CD4-positive, alpha-beta memory T cell (primary cell): ENCODE measurements around the gene TBPL1. TPM values are rescaled to one million over a fixed set of nuclear protein-coding genes. Genes with fewer than 3 reads are reported as not detected.
A peak's percentile ranks its signal among the peaks of the same experiment; 100 is the strongest.

Experiments used
- CTCF ChIA-PET: fragments of 350-600 bp; sonication (Branson Sonifier 250); formaldehyde crosslinking; loops from one replicate; lab custom pipeline; 2021; ENCODE audit warnings: inconsistent platforms; ENCODE audit not compliant: partially characterized antibody; lab: Charles Lee
- POLR2A ChIA-PET: fragments of 350-600 bp; sonication (Branson Sonifier 250); formaldehyde crosslinking; loops from one replicate; lab custom pipeline; 2021; ENCODE audit not compliant: partially characterized antibody; lab: Charles Lee
- DNase-seq, 5 donors: peaks; one replicate each; pipeline versions ENCODE4 v3.0.0 to v3.0.0-alpha.2; 2020 to 2022; ENCODE audit warnings: mixed read lengths in 1 of 5
- H3K27ac ChIP-seq: one replicate; pipeline ENCODE4 v1.7.0; 2013; ENCODE audit warnings: low read depth, low read length
- H3K27me3 ChIP-seq: 2 replicates; pipeline ENCODE4 v1.7.0; 2013; ENCODE audit warnings: mild to moderate bottlenecking, low read length, moderate library complexity; ENCODE audit not compliant: insufficient read depth
- H3K36me3 ChIP-seq: 2 replicates; pipeline ENCODE4 v1.7.0; 2013; ENCODE audit warnings: mild to moderate bottlenecking, low read length, moderate library complexity; ENCODE audit not compliant: insufficient read depth
- H3K4me1 ChIP-seq: 2 replicates; pipeline ENCODE4 v1.7.0; 2013; ENCODE audit warnings: mild to moderate bottlenecking, low read length, moderate library complexity; ENCODE audit not compliant: insufficient read depth
- H3K4me3 ChIP-seq, 2 donors: one replicate each; pipeline ENCODE4 v1.7.0; 2013; ENCODE audit warnings: low read length in 2 of 2, mild to moderate bottlenecking in 1 of 2
- H3K9me3 ChIP-seq, 2 donors: one replicate each; pipeline ENCODE4 v1.7.0; 2013; ENCODE audit warnings: low read length in 2 of 2, control low read depth in 1 of 2; ENCODE audit not compliant: control insufficient read depth in 1 of 2
- H3K27ac Mint-ChIP-seq, 7 donors: one replicate each; pipeline ENCODE4 v1.8.0; 2020 to 2021; ENCODE audit warnings: mixed read lengths in 7 of 7, mild to moderate bottlenecking in 6 of 7, inconsistent platforms in 3 of 7, moderate library complexity in 3 of 7
- H3K27me3 Mint-ChIP-seq, 2 donors: one replicate each; pipeline ENCODE4 v1.8.0; 2020 to 2021; ENCODE audit warnings: mixed read lengths in 2 of 2
- H3K36me3 Mint-ChIP-seq, 2 donors: one replicate each; pipeline ENCODE4 v1.8.0; 2020 to 2021; ENCODE audit warnings: mixed read lengths in 2 of 2, inconsistent platforms in 1 of 2, mild to moderate bottlenecking in 1 of 2
- H3K4me1 Mint-ChIP-seq, 4 donors: one replicate each; pipeline ENCODE4 v1.8.0; 2020 to 2021; ENCODE audit warnings: mixed read lengths in 4 of 4, mild to moderate bottlenecking in 1 of 4
- H3K4me3 Mint-ChIP-seq, 8 donors: one replicate each; pipeline ENCODE4 v1.8.0; 2020 to 2021; ENCODE audit warnings: mixed read lengths in 8 of 8, mild to moderate bottlenecking in 7 of 8, moderate library complexity in 6 of 8, inconsistent platforms in 3 of 8
- H3K9me3 Mint-ChIP-seq, 8 donors: one replicate each; pipeline ENCODE4 v1.8.0; 2020 to 2021; ENCODE audit warnings: mixed read lengths in 8 of 8, mild to moderate bottlenecking in 5 of 8, inconsistent platforms in 3 of 8, moderate library complexity in 1 of 8
- intact Hi-C: fragments of 100-400 bp; cut with micrococcal nuclease; formaldehyde crosslinking; loops from one replicate; pipeline ENCODE4 v1.15.1; 2023
- polyA plus RNA-seq, 2 donors: library from polyadenylated mRNA; unstranded; fragments of 300-500 nt; fragmentation: Illumina TruSeq; gene quantifications; one replicate each; pipeline ENCODE4 v1.2.3, GENCODE V29; 2021
- total RNA-seq, 2 experiments: library from RNA; stranded (reverse); gene quantifications; one replicate each; pipeline ENCODE4 v1.2.3, GENCODE V29; 2021

The TBPL1 gene
- total and polyA plus RNA-seq, 4 experiments from 2014 or later = 34.8 to 77.2 (median 47.2) TPM

DNA sequence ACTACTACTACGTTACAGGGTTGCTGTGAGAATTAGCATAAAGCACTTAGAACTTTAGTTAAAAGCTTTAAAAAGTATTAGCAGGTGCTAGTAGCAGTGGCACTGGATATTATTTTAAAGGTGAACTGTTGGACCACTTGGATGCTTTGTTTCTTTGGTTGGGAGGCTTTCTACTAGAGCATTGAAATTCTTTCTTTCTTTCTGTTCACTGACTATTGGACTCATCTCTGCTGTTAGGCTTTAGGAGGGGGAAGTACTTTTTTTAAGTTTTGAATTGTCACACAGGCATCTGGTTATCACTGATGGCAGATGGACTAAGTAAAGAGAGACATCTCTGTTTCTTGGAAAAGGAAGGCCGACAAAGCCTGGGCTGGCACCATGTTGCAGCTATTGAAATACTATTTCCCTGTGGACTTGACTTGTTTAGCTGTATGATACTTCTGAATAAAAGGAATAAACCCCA lies 4.8 kb downstream of the TBPL1 start:
- H3K36me3 ChIP-seq = no peaks in the 10 kb centered on the region
- H3K27me3 ChIP-seq = no peaks in the 10 kb centered on the region
- ChIA-PET POLR2A (no interaction called here), CTCF (interaction anchor here (0.8 to 1.7 kb wide), 8 partner anchors 9 to 140 kb away, joined by 3 to 19 read pairs (median 5); no protein-coding TSS in a partner anchor)
- H3K9me3 Mint-ChIP-seq = no peaks in the 10 kb centered on the region
- no peaks in the 10 kb centered on the region for H3K9me3 ChIP-seq
- peaks cover 0 to 8% of the 10 kb centered on the region in 2 donors for H3K36me3 Mint-ChIP-seq
- DNase-seq = no peak
- H3K4me3 Mint-ChIP-seq = peak overlapping the region in 2 of 8 donors; percentile 33 to 45
- H3K27me3 Mint-ChIP-seq = no peaks in the 10 kb centered on the region
- H3K27ac ChIP-seq = no peak overlapping the region
- no peak overlapping the region for H3K27ac Mint-ChIP-seq
- H3K4me3 ChIP-seq = no peak overlapping the region
- peaks cover 83% of the 10 kb centered on the region for H3K4me1 ChIP-seq
- peaks cover 58 to 83% (median 71%) of the 10 kb centered on the region in 4 donors for H3K4me1 Mint-ChIP-seq
- intact Hi-C loops = loop anchor here (10.0 kb wide), 1 partner anchor 1537 kb away; the partner anchor contains the start of gene AHI1

DNA sequence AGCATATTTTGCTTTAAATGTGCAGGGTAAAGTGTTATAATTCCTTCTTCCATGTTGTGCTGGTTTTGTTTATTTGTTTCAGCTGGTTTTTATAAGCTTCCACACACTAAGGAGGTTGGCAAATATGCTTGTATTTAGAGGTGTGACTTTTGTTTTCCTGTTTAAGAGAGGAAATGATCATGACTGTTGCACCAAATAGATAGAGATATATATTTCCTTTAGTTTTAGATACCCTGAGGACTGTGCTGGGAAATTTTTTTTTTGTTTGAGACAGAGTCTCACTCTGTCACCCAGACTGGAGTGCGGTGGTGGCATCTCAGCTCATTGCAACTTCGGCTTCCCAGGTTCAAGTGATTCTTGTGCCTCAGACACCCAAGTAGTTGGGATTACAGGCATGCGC lies 5.8 kb downstream of the TBPL1 start:
- no peaks in the 10 kb centered on the region for H3K9me3 Mint-ChIP-seq
- Histone ChIP-seq H3K9me3 (no peaks in the 10 kb centered on the region), H3K4me3 (no peak overlapping the region), H3K27ac (no peak overlapping the region), H3K4me1 (peaks cover 89% of the 10 kb centered on the region), H3K36me3 (no peaks in the 10 kb centered on the region), H3K27me3 (no peaks in the 10 kb centered on the region)
- peaks cover 0 to 2% of the 10 kb centered on the region in 2 donors for H3K36me3 Mint-ChIP-seq
- POLR2A ChIA-PET = no interaction called here
- peaks cover 62 to 85% (median 74%) of the 10 kb centered on the region in 4 donors for H3K4me1 Mint-ChIP-seq
- H3K4me3 Mint-ChIP-seq = no peak overlapping the region
- intact Hi-C loops = loop anchor here (10.0 kb wide), 1 partner anchor 1536 kb away; the partner anchor contains the start of gene AHI1
- H3K27me3 Mint-ChIP-seq = no peaks in the 10 kb centered on the region
- DNase-seq = no peak
- CTCF ChIA-PET = interaction anchor here (1.1 to 1.7 kb wide), 7 partner anchors 8 to 105 kb away, joined by 3 to 19 read pairs (median 5); no protein-coding TSS in a partner anchor
- H3K27ac Mint-ChIP-seq = no peak overlapping the region

- H3K4me3 Mint-ChIP-seq = no peak overlapping the region
- no peaks in the 10 kb centered on the region for H3K27me3 ChIP-seq
- ChIA-PET CTCF (interaction anchor here (1.2 kb wide), 1 partner anchor 13 kb away, joined by 5 read pairs; no protein-coding TSS in a partner anchor), POLR2A (no interaction called here)
- H3K36me3 Mint-ChIP-seq = no peaks in the 10 kb centered on the region
- no peak for DNase-seq
- peak overlapping the region in 1 of 7 donors; percentile 30 for H3K27ac Mint-ChIP-seq
- H3K36me3 ChIP-seq = no peaks in the 10 kb centered on the region
- no peak overlapping the region for H3K4me3 ChIP-seq
- intact Hi-C loops = loop anchor here (10.0 kb wide), 1 partner anchor 1535 kb away; the partner anchor contains the start of gene AHI1
- H3K4me1 Mint-ChIP-seq = peaks cover 57 to 84% (median 71%) of the 10 kb centered on the region in 4 donors
- H3K27me3 Mint-ChIP-seq = no peaks in the 10 kb centered on the region
- peaks cover 81% of the 10 kb centered on the region for H3K4me1 ChIP-seq
- H3K27ac ChIP-seq = no peak overlapping the region
- H3K9me3 ChIP-seq = no peaks in the 10 kb centered on the region
- H3K9me3 Mint-ChIP-seq = no peaks in the 10 kb centered on the region
Measured at GRCh38 chr6:133959667-133960368, 6.8 kb downstream of the TBPL1 start.

DNA sequence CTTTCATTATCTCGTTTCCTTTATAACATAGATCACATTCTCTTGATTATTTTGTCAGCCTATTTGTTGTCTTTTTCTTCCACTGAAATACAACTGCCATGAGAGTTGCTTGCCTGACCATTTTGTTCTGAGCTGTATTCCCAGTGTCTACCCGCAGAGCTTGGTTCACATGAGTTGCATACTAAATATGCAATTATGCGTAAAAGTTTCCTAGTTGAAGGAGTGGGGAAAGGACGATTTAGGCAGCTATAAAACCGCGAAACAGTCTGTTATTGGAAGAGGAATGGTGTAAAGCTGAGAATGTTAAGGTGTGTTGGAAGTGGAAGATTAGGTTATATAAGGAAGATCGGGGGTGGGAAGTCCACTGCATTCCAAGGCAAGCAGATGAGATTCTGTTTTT lies 8.8 kb downstream of the TBPL1 start:
- H3K4me3 Mint-ChIP-seq = no peak overlapping the region
- Histone ChIP-seq H3K4me1 (peaks cover 81% of the 10 kb centered on the region), H3K27ac (no peak overlapping the region), H3K36me3 (no peaks in the 10 kb centered on the region), H3K27me3 (no peaks in the 10 kb centered on the region), H3K4me3 (no peak overlapping the region), H3K9me3 (no peaks in the 10 kb centered on the region)
- intact Hi-C loops = no loop called here
- H3K27ac Mint-ChIP-seq = peak overlapping the region in 2 of 7 donors; percentile 12 to 55
- ChIA-PET POLR2A (interaction anchor here (1.6 kb wide), 1 partner anchor 8 kb away, joined by 10 read pairs; the partner anchor contains the start of gene TBPL1), CTCF (interaction anchor here (1.1 to 1.9 kb wide), 5 partner anchors 8 to 194 kb away, joined by 3 to 13 read pairs (median 4); no protein-coding TSS in a partner anchor)
- no peaks in the 10 kb centered on the region for H3K9me3 Mint-ChIP-seq
- no peak for DNase-seq
- peaks cover 57 to 87% (median 72%) of the 10 kb centered on the region in 4 donors for H3K4me1 Mint-ChIP-seq
- H3K27me3 Mint-ChIP-seq = no peaks in the 10 kb centered on the region
- H3K36me3 Mint-ChIP-seq = no peaks in the 10 kb centered on the region

DNA sequence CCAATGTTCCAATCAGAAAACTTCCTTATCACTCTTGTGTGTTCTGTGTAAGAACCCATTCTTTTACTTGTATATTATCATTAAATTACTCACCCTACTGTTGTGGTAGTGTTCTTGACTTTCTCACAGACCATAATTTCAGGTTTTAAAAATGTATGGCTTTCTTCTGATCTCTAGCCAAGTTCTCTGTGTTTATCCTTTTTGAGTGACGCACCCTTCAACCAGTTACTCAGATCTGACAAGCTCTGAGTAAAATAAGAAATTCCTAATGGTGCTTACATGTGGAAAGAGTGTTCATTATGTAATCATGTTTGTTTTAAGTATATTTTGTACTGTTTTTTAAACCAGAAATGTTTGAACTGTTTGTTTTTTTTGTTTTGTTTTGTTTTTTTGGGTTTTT lies 11.0 kb downstream of the TBPL1 start:
- intact Hi-C loops = no loop called here
- ChIA-PET POLR2A (interaction anchor here (1.0 kb wide), 1 partner anchor 11 kb away, joined by 3 read pairs; the partner anchor contains the start of gene TBPL1), CTCF (interaction anchor here (0.7 to 4.2 kb wide), 4 partner anchors 9 to 1090 kb away, joined by 3 to 25 read pairs (median 13); no protein-coding TSS in a partner anchor)
- H3K9me3 Mint-ChIP-seq = no peaks in the 10 kb centered on the region
- no peak for DNase-seq
- peak overlapping the region in 4 of 7 donors; percentile 15 to 48 (median 17) for H3K27ac Mint-ChIP-seq
- no peaks in the 10 kb centered on the region for H3K9me3 ChIP-seq
- H3K27ac ChIP-seq = no peak overlapping the region
- H3K27me3 Mint-ChIP-seq = no peaks in the 10 kb centered on the region
- H3K4me3 ChIP-seq = no peak overlapping the region
- no peak overlapping the region for H3K4me3 Mint-ChIP-seq
- peaks cover 77% of the 10 kb centered on the region for H3K4me1 ChIP-seq
- H3K4me1 Mint-ChIP-seq = peaks cover 52 to 85% (median 66%) of the 10 kb centered on the region in 4 donors
- H3K36me3 Mint-ChIP-seq = no peaks in the 10 kb centered on the region
- H3K36me3 ChIP-seq = no peaks in the 10 kb centered on the region
- no peaks in the 10 kb centered on the region for H3K27me3 ChIP-seq

- no peak overlapping the region for H3K27ac ChIP-seq
- Mint-ChIP-seq H3K4me1 (peaks cover 48 to 79% (median 67%) of the 10 kb centered on the region in 4 donors), H3K4me3 (peak overlapping the region in 1 of 8 donors; percentile 13), H3K9me3 (no peaks in the 10 kb centered on the region), H3K36me3 (no peaks in the 10 kb centered on the region), H3K27me3 (no peaks in the 10 kb centered on the region), H3K27ac (peak overlapping the region in 4 of 7 donors; percentile 16 to 77 (median 44))
- no peaks in the 10 kb centered on the region for H3K27me3 ChIP-seq
- H3K4me3 ChIP-seq = no peak overlapping the region
- DNase-seq = no peak
- intact Hi-C loops = no loop called here
- POLR2A ChIA-PET = interaction anchor here (0.6 to 1.0 kb wide), 2 partner anchors 10 to 12 kb away, joined by 3 read pairs; partner anchors contain the start of gene TBPL1
- peaks cover 78% of the 10 kb centered on the region for H3K4me1 ChIP-seq
- no peaks in the 10 kb centered on the region for H3K36me3 ChIP-seq
- CTCF ChIA-PET = interaction anchor here (1.2 to 4.2 kb wide), 5 partner anchors 9 to 99 kb away, joined by 3 to 25 read pairs (median 13); partner anchors contain the start of gene TBPL1
- H3K9me3 ChIP-seq = no peaks in the 10 kb centered on the region
Measured at GRCh38 chr6:133964702-133965101, 11.7 kb downstream of the TBPL1 start.
